ENCODE measurements around the gene STOM. TPM values are rescaled to one million over a fixed set of nuclear protein-coding genes. Genes with fewer than 3 reads are reported as not detected.

Gene STOM
- total RNA-seq, 1 donor from 2014 or later, result 11.0 TPM

DNA sequence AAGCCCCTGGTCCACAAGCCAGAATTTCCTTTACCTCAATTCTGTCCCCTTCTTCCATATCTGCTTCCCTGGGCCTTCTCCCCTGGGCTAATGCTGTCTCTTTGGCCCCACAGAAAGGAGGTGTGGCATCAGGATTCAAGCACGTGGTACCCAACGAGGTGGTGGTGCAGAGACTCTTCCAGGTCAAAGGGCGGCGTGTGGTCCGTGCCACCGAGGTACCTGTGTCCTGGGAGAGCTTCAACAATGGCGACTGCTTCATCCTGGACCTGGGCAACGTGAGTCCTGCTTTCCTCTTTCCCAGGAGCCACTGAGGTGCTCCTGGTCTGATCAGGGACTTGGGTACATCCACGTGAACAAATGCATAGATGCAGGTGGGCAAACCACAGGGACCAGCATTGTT lies 59.5 kb downstream of the STOM start:
- no peak for DNase-seq (ENCODE audit: low spot score, unreplicated experiment)
- Mint-ChIP-seq H3K27me3 (no peaks in the 10 kb centered on the region), H3K4me1 (ENCODE audit: low read depth) (peaks cover 3% of the 10 kb centered on the region), H3K9me3 (ENCODE audit: low read depth) (no peaks in the 10 kb centered on the region), H3K4me3 (ENCODE audit: low read depth) (no peak overlapping the region), H3K27ac (no peak overlapping the region), H3K36me3 (ENCODE audit: insufficient read depth) (peaks cover 4% of the 10 kb centered on the region)
- TF ChIP-seq CTCF (IDR thresholded peaks at IDR 0.05; ENCODE audit: unreplicated experiment), result no peak

DNA sequence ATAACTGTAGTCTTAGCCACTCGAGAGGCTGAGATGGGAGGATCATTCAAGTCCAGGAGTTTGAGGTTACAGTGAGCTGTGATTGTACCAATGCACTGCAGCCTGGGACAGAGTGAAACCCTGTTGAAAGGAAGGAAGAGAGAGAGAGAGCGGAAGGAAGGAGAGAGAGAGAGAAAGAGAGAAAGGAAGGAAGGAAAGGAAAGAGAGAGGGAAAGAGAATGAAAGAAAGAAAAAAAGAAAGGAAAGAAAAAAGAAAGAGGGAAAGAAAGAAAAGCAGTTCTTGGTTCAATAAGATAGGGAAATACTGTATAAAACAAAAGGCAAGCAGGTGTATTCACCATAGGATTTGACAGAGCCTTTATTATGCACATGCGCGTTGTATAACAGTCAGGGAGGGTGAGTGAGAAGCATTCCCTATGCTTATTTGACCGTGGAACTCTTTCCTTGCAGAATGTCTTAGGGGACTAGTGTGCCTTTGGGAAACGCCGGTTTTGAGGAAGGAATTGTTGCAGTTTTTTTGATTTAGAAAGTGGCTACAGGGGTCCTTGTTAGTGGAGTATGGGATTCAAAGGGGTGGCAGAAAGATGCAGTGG lies 60.1 kb downstream of the STOM start:
- DNase-seq (ENCODE audit: low spot score, unreplicated experiment), result no peak

DNA sequence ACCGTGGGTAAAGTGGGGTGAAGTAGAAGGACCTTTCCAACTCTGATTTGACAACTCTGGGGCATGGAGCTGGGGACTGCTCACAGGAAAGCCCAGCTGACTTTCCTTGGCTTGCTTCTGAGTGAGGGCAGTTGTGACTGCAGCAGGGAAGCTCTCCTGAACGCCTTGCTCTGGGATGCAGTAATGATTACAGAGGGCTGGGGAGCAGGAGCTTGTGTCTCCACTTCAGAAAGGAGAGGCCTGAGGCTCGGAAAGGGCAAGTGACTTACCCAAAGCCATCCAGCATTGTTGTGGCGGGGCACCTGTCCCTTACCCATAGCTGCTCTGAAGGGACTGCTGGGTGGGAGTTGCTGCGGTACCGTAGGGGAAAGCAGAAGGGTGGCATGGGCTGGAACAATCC lies 60.9 kb downstream of the STOM start:
- peaks cover 3% of the 10 kb centered on the region for H3K4me1 Mint-ChIP-seq (ENCODE audit: low read depth)
- no peak overlapping the region for H3K27ac Mint-ChIP-seq
- TF ChIP-seq CTCF (IDR thresholded peaks at IDR 0.05; ENCODE audit: unreplicated experiment), result no peak
- no peaks in the 10 kb centered on the region for H3K27me3 Mint-ChIP-seq
- H3K36me3 Mint-ChIP-seq (ENCODE audit: insufficient read depth), result peaks cover 4% of the 10 kb centered on the region
- DNase-seq (ENCODE audit: low spot score, unreplicated experiment), result no peak
- no peaks in the 10 kb centered on the region for H3K9me3 Mint-ChIP-seq (ENCODE audit: low read depth)
- H3K4me3 Mint-ChIP-seq (ENCODE audit: low read depth), result no peak overlapping the region

More for the DNA sequence above, 60.1 kb downstream of the STOM start:
- Mint-ChIP-seq H3K4me3 (ENCODE audit: low read depth) (no peak overlapping the region), H3K27me3 (no peaks in the 10 kb centered on the region), H3K9me3 (ENCODE audit: low read depth) (no peaks in the 10 kb centered on the region), H3K27ac (no peak overlapping the region), H3K4me1 (ENCODE audit: low read depth) (peaks cover 3% of the 10 kb centered on the region), H3K36me3 (ENCODE audit: insufficient read depth) (peaks cover 4% of the 10 kb centered on the region)
- TF ChIP-seq CTCF (IDR thresholded peaks at IDR 0.05; ENCODE audit: unreplicated experiment), result no peak

GRCh38 chr9:121308765-121309164 lies 61.3 kb downstream of the STOM start:
- peaks cover 3% of the 10 kb centered on the region for H3K4me1 Mint-ChIP-seq (ENCODE audit: low read depth)
- H3K27me3 Mint-ChIP-seq, result no peaks in the 10 kb centered on the region
- H3K9me3 Mint-ChIP-seq (ENCODE audit: low read depth), result no peaks in the 10 kb centered on the region
- no peak for TF ChIP-seq CTCF (IDR thresholded peaks at IDR 0.05; ENCODE audit: unreplicated experiment)
- DNase-seq (ENCODE audit: low spot score, unreplicated experiment), result no peak
- H3K4me3 Mint-ChIP-seq (ENCODE audit: low read depth), result no peak overlapping the region
- H3K27ac Mint-ChIP-seq, result no peak overlapping the region
- H3K36me3 Mint-ChIP-seq (ENCODE audit: insufficient read depth), result peaks cover 4% of the 10 kb centered on the region

DNA sequence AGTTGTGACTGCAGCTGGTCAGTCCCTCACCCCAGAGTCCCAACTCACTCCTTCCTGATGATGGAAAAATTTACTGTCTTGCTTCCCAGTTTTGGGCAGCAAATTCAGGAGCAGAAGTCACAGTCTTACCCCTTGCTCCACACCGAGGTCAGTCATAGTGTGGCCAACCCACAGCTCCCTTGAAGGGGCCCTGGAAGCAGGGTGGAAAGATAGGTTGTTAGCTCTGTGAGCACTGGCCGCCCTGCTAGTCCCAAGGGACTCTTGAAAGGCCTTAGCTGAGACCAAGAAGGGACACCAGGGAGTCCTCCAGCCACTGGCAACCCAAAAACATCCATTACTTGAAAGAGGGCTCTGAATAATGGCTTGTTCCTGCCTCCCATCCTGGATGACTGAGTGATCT lies 62.1 kb downstream of the STOM start:
- Mint-ChIP-seq H3K27ac (no peak overlapping the region), H3K27me3 (no peaks in the 10 kb centered on the region), H3K36me3 (ENCODE audit: insufficient read depth) (peaks cover 4% of the 10 kb centered on the region), H3K4me3 (ENCODE audit: low read depth) (no peak overlapping the region), H3K4me1 (ENCODE audit: low read depth) (peaks cover 3% of the 10 kb centered on the region), H3K9me3 (ENCODE audit: low read depth) (no peaks in the 10 kb centered on the region)
- DNase-seq (ENCODE audit: low spot score, unreplicated experiment), result no peak
- TF ChIP-seq CTCF (IDR thresholded peaks at IDR 0.05; ENCODE audit: unreplicated experiment), result no peak

Measured in progenitor cell of endocrine pancreas (in vitro differentiated cells).